OCI-LY1 (cell line): ENCODE measurements around the gene HSBP1L1.

Experiments used
- H2AFZ ChIP-seq: fragments of 200-600 bp; sonication (generic), shearing (Covaris generic); 2 replicates; pipeline ENCODE4 v1.6.0; 2014; ENCODE audit warnings: antibody characterized with exemption, mild to moderate bottlenecking, low read length
- H3F3A ChIP-seq: fragments of 200-600 bp; sonication (generic), shearing (Covaris generic); 2 replicates; pipeline ENCODE4 v1.6.0; 2014; ENCODE audit warnings: mild to moderate bottlenecking, antibody characterized with exemption, low read length, moderate library complexity; ENCODE audit not compliant: insufficient read depth
- H3K27ac ChIP-seq: fragments of 200-600 bp; sonication (generic); 2 replicates; pipeline ENCODE4 v1.5.1; 2014; ENCODE audit warnings: low read length, mixed run types, mild to moderate bottlenecking, low read depth; ENCODE audit not compliant: poor library complexity, severe bottlenecking
- H3K27me3 ChIP-seq: fragments of 200-600 bp; sonication (generic); 2 replicates; pipeline ENCODE4 v1.6.0; 2014; ENCODE audit warnings: antibody characterized with exemption, mild to moderate bottlenecking, low read length, moderate library complexity; ENCODE audit not compliant: insufficient read depth
- H3K36me3 ChIP-seq: fragments of 200-600 bp; sonication (generic); 2 replicates; pipeline ENCODE4 v1.6.1; 2014; ENCODE audit warnings: mild to moderate bottlenecking, antibody characterized with exemption, low read length, moderate library complexity, mixed read lengths; ENCODE audit not compliant: insufficient read depth
- H3K4me1 ChIP-seq: fragments of 200-600 bp; sonication (generic); 2 replicates; pipeline ENCODE4 v1.5.1; 2014; ENCODE audit warnings: mild to moderate bottlenecking, low read length, moderate library complexity; ENCODE audit not compliant: insufficient read depth, severe bottlenecking
- H3K4me2 ChIP-seq: fragments of 200-600 bp; sonication (generic), shearing (Covaris generic); 2 replicates; pipeline ENCODE4 v1.6.1; 2014; ENCODE audit warnings: low read length
- H3K4me3 ChIP-seq: fragments of 200-600 bp; sonication (generic); 2 replicates; pipeline ENCODE4 v1.5.1; 2014; ENCODE audit warnings: low read length, low read depth, mild to moderate bottlenecking, mixed read lengths; ENCODE audit not compliant: poor library complexity, severe bottlenecking
- H3K79me2 ChIP-seq: fragments of 200-600 bp; shearing (Covaris generic); 2 replicates; pipeline ENCODE4 v1.6.1; 2016; ENCODE audit warnings: mixed run types, low read length, mixed read lengths; ENCODE audit not compliant: insufficient read depth
- H3K9ac ChIP-seq: fragments of 200-600 bp; sonication (generic), shearing (Covaris generic); 2 replicates; pipeline ENCODE4 v1.6.1; 2014; ENCODE audit warnings: mild to moderate bottlenecking, low read length, mixed read lengths
- H3K9me2 ChIP-seq: fragments of 200-600 bp; sonication (generic), shearing (Covaris generic); 2 replicates; pipeline ENCODE4 v1.6.1; 2014; ENCODE audit warnings: low read depth, mild to moderate bottlenecking, low read length, mixed read lengths
- H3K9me3 ChIP-seq: fragments of 200-600 bp; shearing (Covaris generic); 2 replicates; pipeline ENCODE4 v1.6.1; 2014; ENCODE audit warnings: low read length, mixed read lengths
- H4K20me1 ChIP-seq: fragments of 200-600 bp; sonication (generic), shearing (Covaris generic); 2 replicates; pipeline ENCODE4 v1.6.0; 2016; ENCODE audit warnings: mild to moderate bottlenecking, low read length; ENCODE audit not compliant: insufficient read depth
- EZH2 ChIP-seq: fragments of 200-600 bp; sonication (generic), shearing (Covaris generic); IDR thresholded peaks from 2 replicates; pipeline ENCODE4 v1.8.0; 2017; ENCODE audit warnings: borderline replicate concordance, mixed run types, mild to moderate bottlenecking, antibody characterized with exemption, low read length, moderate library complexity, mixed read lengths
- TF ChIP-seq, protein P1 (sequence below): fragments of 200-600 bp; sonication (generic), shearing (Covaris generic); IDR thresholded peaks from 2 replicates; pipeline ENCODE4 v1.5.1; 2017; ENCODE audit warnings: mild to moderate bottlenecking, antibody characterized with exemption, low read length, moderate library complexity, mixed read lengths

The HSBP1L1 gene

DNA sequence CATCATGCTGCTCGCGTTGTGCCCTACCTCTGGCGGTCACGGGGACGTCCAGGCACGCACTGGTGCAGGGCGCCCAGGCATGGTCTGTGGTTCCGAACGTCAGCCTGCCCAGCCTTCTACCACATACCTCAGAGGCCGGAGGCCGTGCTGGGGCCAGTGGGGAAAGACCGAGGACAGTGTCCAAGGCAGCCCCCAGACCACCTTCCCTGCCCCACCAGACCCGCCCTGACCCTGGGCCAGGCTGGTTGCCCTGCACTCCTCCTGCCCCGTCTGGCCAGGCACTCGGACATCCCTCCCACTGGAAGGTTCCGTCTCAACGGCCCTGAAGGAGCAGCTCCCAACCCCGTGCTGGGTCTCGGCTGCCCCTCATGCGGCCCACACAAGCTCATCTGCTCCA is 45.8 kb upstream of the HSBP1L1 start:
- no peak overlapping the region for H3K4me3 ChIP-seq
- H3K79me2 ChIP-seq = no peaks in the 10 kb centered on the region
- TF ChIP-seq, protein P1, sequence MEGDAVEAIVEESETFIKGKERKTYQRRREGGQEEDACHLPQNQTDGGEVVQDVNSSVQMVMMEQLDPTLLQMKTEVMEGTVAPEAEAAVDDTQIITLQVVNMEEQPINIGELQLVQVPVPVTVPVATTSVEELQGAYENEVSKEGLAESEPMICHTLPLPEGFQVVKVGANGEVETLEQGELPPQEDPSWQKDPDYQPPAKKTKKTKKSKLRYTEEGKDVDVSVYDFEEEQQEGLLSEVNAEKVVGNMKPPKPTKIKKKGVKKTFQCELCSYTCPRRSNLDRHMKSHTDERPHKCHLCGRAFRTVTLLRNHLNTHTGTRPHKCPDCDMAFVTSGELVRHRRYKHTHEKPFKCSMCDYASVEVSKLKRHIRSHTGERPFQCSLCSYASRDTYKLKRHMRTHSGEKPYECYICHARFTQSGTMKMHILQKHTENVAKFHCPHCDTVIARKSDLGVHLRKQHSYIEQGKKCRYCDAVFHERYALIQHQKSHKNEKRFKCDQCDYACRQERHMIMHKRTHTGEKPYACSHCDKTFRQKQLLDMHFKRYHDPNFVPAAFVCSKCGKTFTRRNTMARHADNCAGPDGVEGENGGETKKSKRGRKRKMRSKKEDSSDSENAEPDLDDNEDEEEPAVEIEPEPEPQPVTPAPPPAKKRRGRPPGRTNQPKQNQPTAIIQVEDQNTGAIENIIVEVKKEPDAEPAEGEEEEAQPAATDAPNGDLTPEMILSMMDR = no peak
- TF ChIP-seq EZH2 = no peak
- no peak overlapping the region for H3K4me2 ChIP-seq
- H3F3A ChIP-seq = no peaks in the 10 kb centered on the region
- no peak overlapping the region for H3K9ac ChIP-seq
- H4K20me1 ChIP-seq = no peaks in the 10 kb centered on the region
- no peaks in the 10 kb centered on the region for H3K9me3 ChIP-seq
- no peaks in the 10 kb centered on the region for H3K4me1 ChIP-seq
- no peaks in the 10 kb centered on the region for H3K27me3 ChIP-seq
- H3K27ac ChIP-seq = no peak overlapping the region
- H2AFZ ChIP-seq = no peak overlapping the region
- peaks cover 21% of the 10 kb centered on the region for H3K36me3 ChIP-seq
- H3K9me2 ChIP-seq = no peaks in the 10 kb centered on the region

DNA sequence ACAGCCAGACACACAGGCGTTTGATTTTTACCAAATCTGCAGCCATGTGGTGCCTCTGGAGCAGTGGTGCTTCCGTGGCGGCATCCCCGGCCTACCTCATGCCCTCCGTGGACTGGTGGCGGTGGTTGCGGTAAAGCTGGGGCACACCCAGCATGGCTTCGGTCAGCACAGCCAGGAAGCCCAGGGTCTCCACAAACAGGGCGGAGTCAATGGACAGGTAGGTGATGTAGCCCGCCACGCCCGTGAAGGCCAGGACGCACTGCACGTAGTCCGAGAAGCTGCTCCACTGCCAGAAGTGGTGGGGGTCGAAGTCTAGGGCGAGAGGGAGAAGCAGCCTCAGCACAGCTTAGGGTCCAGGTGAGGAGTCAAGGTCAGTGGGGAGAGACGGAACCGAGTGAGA is 45.4 kb upstream of the HSBP1L1 start:
- Histone ChIP-seq H3K9ac (no peak overlapping the region), H3K27ac (no peak overlapping the region), H3K9me3 (no peaks in the 10 kb centered on the region), H3K4me2 (no peak overlapping the region), H2AFZ (no peak overlapping the region), H3K9me2 (no peaks in the 10 kb centered on the region), H3K4me1 (no peaks in the 10 kb centered on the region), H3K79me2 (no peaks in the 10 kb centered on the region), H3K4me3 (no peak overlapping the region), H3K36me3 (peaks cover 24% of the 10 kb centered on the region), H3F3A (no peaks in the 10 kb centered on the region), H4K20me1 (no peaks in the 10 kb centered on the region), H3K27me3 (no peaks in the 10 kb centered on the region)
- TF ChIP-seq EZH2 = no peak
- TF ChIP-seq, protein P1 = no peak

DNA sequence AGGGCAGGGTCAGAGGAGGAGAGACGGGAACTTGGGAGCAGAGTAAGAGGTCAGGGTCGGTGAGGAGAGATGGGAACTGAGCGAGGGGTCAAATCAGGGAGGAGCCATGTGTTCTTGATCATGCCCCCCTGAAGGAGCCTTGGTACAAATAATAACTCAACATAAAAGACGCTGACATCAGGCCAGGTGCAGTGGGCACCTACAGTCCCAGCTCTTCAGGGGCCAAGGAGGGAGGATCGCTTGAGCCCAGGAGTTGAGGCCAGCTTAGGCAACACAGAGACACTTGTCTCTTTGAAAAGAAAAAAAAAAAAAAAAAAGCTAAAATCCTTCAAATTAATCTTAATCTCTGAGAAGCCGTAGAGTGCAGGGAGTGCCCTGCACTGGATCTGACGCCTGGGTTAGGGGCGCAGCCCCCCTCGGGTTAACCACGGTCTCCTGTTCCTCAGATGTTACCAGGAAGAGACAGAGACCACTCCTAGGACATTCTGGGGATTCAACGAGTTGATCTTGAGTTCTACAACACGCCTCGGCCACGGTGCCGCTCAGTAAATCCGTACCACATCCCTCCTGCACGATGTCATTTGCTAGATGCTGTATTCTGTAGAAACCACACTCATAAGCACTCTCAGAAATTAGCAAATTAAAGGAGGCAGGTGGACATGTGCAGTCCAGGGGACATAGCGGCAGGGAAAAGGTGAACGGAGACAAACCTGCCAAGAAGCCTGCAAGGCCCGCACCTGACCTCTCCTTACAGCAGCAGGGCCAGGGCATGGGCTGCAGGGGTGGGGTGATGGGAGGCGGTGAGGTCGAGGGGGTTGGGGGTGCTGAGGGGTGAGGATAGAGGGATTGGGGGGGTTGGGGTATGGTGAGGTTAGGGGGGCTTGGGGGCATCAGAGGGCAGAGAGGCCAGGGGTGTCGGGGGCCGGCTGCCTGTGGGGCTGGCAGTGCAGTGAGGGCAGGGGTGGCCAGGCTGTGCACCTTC is 42.2 kb upstream of the HSBP1L1 start:
- Histone ChIP-seq H3K9ac (no peak overlapping the region), H3K4me1 (no peaks in the 10 kb centered on the region), H3K36me3 (peaks cover 19% of the 10 kb centered on the region), H3K4me2 (no peak overlapping the region), H3K9me3 (no peaks in the 10 kb centered on the region), H2AFZ (no peak overlapping the region), H4K20me1 (no peaks in the 10 kb centered on the region), H3K79me2 (no peaks in the 10 kb centered on the region), H3K27ac (no peak overlapping the region), H3F3A (no peaks in the 10 kb centered on the region), H3K4me3 (no peak overlapping the region), H3K27me3 (no peaks in the 10 kb centered on the region), H3K9me2 (no peaks in the 10 kb centered on the region)
- TF ChIP-seq, protein P1 = no peak
- TF ChIP-seq EZH2 = no peak
